ENCODE measurements around the gene AP2B1. TPM values are rescaled to one million over a fixed set of nuclear protein-coding genes. Genes with fewer than 3 reads are reported as not detected.

AP2B1 gene
- total RNA-seq, 1 donor from 2014 or later = 187 TPM

- peak overlapping the region; percentile 44 for H3K4me3 Mint-ChIP-seq (ENCODE audit: unreplicated experiment)
- peak overlapping the region; percentile 92 for H3K27ac Mint-ChIP-seq (ENCODE audit: unreplicated experiment)
Measured at GRCh38 chr17:35726127-35726952, 139.2 kb downstream of the AP2B1 start.

GRCh38 chr17:35726953-35727460 lies 139.9 kb downstream of the AP2B1 start:
- Mint-ChIP-seq H3K9me3 (ENCODE audit: low read depth) (no peaks in the 10 kb centered on the region), H3K36me3 (ENCODE audit: low read depth) (peaks cover 5% of the 10 kb centered on the region), H3K4me3 (ENCODE audit: unreplicated experiment) (no peak overlapping the region), H3K27me3 (ENCODE audit: low read depth) (no peaks in the 10 kb centered on the region), H3K27ac (ENCODE audit: unreplicated experiment) (peak overlapping the region; percentile 92), H3K4me1 (ENCODE audit: low read depth) (peaks cover 47% of the 10 kb centered on the region)
- TF ChIP-seq CTCF (IDR thresholded peaks at IDR 0.05) = no peak
- no peak for DNase-seq (ENCODE audit: low spot score)

More at GRCh38 chr17:35726127-35726952, 139.2 kb downstream of the AP2B1 start:
- Mint-ChIP-seq H3K4me1 (ENCODE audit: low read depth) (peaks cover 47% of the 10 kb centered on the region), H3K27me3 (ENCODE audit: low read depth) (no peaks in the 10 kb centered on the region), H3K36me3 (ENCODE audit: low read depth) (peaks cover 7% of the 10 kb centered on the region), H3K9me3 (ENCODE audit: low read depth) (no peaks in the 10 kb centered on the region)
- peak; percentile 96 for DNase-seq (ENCODE audit: low spot score)
- TF ChIP-seq CTCF (IDR thresholded peaks at IDR 0.05) = no peak

- no peak for DNase-seq (ENCODE audit: low spot score)
- Mint-ChIP-seq H3K36me3 (ENCODE audit: low read depth) (peaks cover 5% of the 10 kb centered on the region), H3K4me1 (ENCODE audit: low read depth) (peaks cover 53% of the 10 kb centered on the region), H3K9me3 (ENCODE audit: low read depth) (no peaks in the 10 kb centered on the region), H3K27ac (ENCODE audit: unreplicated experiment) (peak overlapping the region; percentile 92), H3K27me3 (ENCODE audit: low read depth) (no peaks in the 10 kb centered on the region), H3K4me3 (ENCODE audit: unreplicated experiment) (no peak overlapping the region)
- TF ChIP-seq CTCF (IDR thresholded peaks at IDR 0.05) = no peak
Measured at GRCh38 chr17:35727635-35728034, 140.5 kb downstream of the AP2B1 start.

- H3K27ac Mint-ChIP-seq (ENCODE audit: unreplicated experiment) = no peak overlapping the region
- TF ChIP-seq CTCF (IDR thresholded peaks at IDR 0.05) = no peak
- H3K4me3 Mint-ChIP-seq (ENCODE audit: unreplicated experiment) = no peak overlapping the region
- H3K36me3 Mint-ChIP-seq (ENCODE audit: low read depth) = peaks cover 5% of the 10 kb centered on the region
- no peak for DNase-seq (ENCODE audit: low spot score)
- H3K27me3 Mint-ChIP-seq (ENCODE audit: low read depth) = no peaks in the 10 kb centered on the region
- H3K9me3 Mint-ChIP-seq (ENCODE audit: low read depth) = no peaks in the 10 kb centered on the region
- peaks cover 56% of the 10 kb centered on the region for H3K4me1 Mint-ChIP-seq (ENCODE audit: low read depth)
Measured at GRCh38 chr17:35728551-35728950, 141.4 kb downstream of the AP2B1 start.

- no peaks in the 10 kb centered on the region for H3K36me3 Mint-ChIP-seq (ENCODE audit: low read depth)
- no peaks in the 10 kb centered on the region for H3K27me3 Mint-ChIP-seq (ENCODE audit: low read depth)
- no peak for DNase-seq (ENCODE audit: low spot score)
- no peak overlapping the region for H3K27ac Mint-ChIP-seq (ENCODE audit: unreplicated experiment)
- H3K9me3 Mint-ChIP-seq (ENCODE audit: low read depth) = no peaks in the 10 kb centered on the region
- H3K4me3 Mint-ChIP-seq (ENCODE audit: unreplicated experiment) = no peak overlapping the region
- no peak for TF ChIP-seq CTCF (IDR thresholded peaks at IDR 0.05)
- peaks cover 56% of the 10 kb centered on the region for H3K4me1 Mint-ChIP-seq (ENCODE audit: low read depth)
Measured at GRCh38 chr17:35729405-35729833, 142.3 kb downstream of the AP2B1 start.
